Endothelial cell of umbilical vein (primary cell): ENCODE measurements around the gene VEPH1.

Source experiments
- CTCF ChIP-seq, 2 donors: IDR thresholded peaks; 1 replicate in 1 of 2; 2 replicates in 1 of 2; pipeline ENCODE4 v1.5.1; 2011; ENCODE audit warnings: low read length in 2 of 2, mild to moderate bottlenecking in 2 of 2, moderate library complexity in 2 of 2, control low read depth in 1 of 2, inconsistent platforms in 1 of 2, low read depth in 1 of 2; ENCODE audit not compliant: insufficient read depth in 1 of 2; ENCODE audit errors: extremely low read depth in 1 of 2
- EZH2 ChIP-seq: IDR thresholded peaks from 2 replicates; pipeline ENCODE4 v1.6.1; 2012; ENCODE audit warnings: borderline replicate concordance, low read depth, mild to moderate bottlenecking, moderate library complexity, low read length, inconsistent platforms; ENCODE audit not compliant: severe bottlenecking
- FOS ChIP-seq: IDR thresholded peaks from 2 replicates; pipeline ENCODE4 v1.6.1; 2011; ENCODE audit warnings: mild to moderate bottlenecking, low read length, moderate library complexity, borderline replicate concordance; ENCODE audit not compliant: insufficient read depth
- GATA2 ChIP-seq: IDR thresholded peaks from 2 replicates; pipeline ENCODE4 v1.7.0; 2011; ENCODE audit warnings: low read depth, mild to moderate bottlenecking, moderate library complexity, mixed read lengths, low read length; ENCODE audit not compliant: insufficient read length, insufficient read depth
- MAX ChIP-seq: IDR thresholded peaks from 2 replicates; pipeline ENCODE4 v1.6.1; 2011; ENCODE audit not compliant: insufficient read depth, insufficient read length
- POLR2A ChIP-seq: IDR thresholded peaks from 2 replicates; pipeline ENCODE4 v1.6.1; 2012; ENCODE audit warnings: low read depth, mild to moderate bottlenecking, control low read depth, low read length
- POLR2AphosphoS5 ChIP-seq: IDR thresholded peaks from 2 replicates; pipeline ENCODE4 v1.6.1; 2012; ENCODE audit warnings: low read depth, mild to moderate bottlenecking, control low read depth, low read length, moderate library complexity; ENCODE audit not compliant: insufficient read depth

- TF ChIP-seq GATA2, result peak; percentile 98
- no peak for TF ChIP-seq CTCF (IDR thresholded peaks at IDR 0.05; ENCODE audit: extremely low read depth in 1 of 2, insufficient read depth in 1 of 2, low read depth in 1 of 2, low read length in 2 of 2)
- TF ChIP-seq POLR2AphosphoS5, result peak; percentile 91
- TF ChIP-seq EZH2, result no peak
- TF ChIP-seq MAX, result no peak
- peak; percentile 78 for TF ChIP-seq POLR2A
- peak; percentile 98 for TF ChIP-seq FOS
These were observed 143.2 kb downstream of the VEPH1 start for GRCh38 chr3:157360044-157360443.
